ENCODE data around the gene ANXA1.
A peak's percentile ranks its signal among the peaks of the same experiment; 100 is the strongest.

GRCh38 chr9:73133921-73134407, 17.7 kb upstream of the ANXA1 start:
- peak in 2 of 3 donors; percentile 48 to 76 for TF ChIP-seq POLR2AphosphoS5 (IDR thresholded peaks at IDR 0.05)
- TF ChIP-seq POLR2A (IDR thresholded peaks at IDR 0.05) = no peak
- no peak for TF ChIP-seq CTCF (IDR thresholded peaks at IDR 0.05)
- TF ChIP-seq EP300 (IDR thresholded peaks at IDR 0.05) = no peak

All from suprapubic skin (tissue), 4 donors.